RWPE2 (cell line): ENCODE data around the gene BDKRB2.

ENCODE experiments used
- ATAC-seq: fragments of 200-7000 bp; cut with Tn5 transposase; 3 replicates; pipeline ENCODE4 v1.9.1; 2021; ENCODE audit warnings: low read depth
- DNase-seq: peaks from one replicate; pipeline ENCODE4 v3.0.0-alpha.2; 2020; ENCODE audit warnings: low spot score
- H3K27ac ChIP-seq: fragments of 450-650 bp; 2 replicates; pipeline ENCODE4 v1.5.1; 2017; ENCODE audit warnings: mild to moderate bottlenecking; ENCODE audit not compliant: poor library complexity, severe bottlenecking
- H3K27me3 ChIP-seq: fragments of 250-450 bp; sonication (Bioruptor Pico); 2 replicates; pipeline ENCODE4 v1.5.1; 2021; ENCODE audit warnings: mild to moderate bottlenecking, moderate library complexity; ENCODE audit not compliant: insufficient read depth, poor library complexity, severe bottlenecking
- H3K36me3 ChIP-seq: fragments of 250-450 bp; sonication (Bioruptor Pico); 2 replicates; pipeline ENCODE4 v1.5.1; 2020; ENCODE audit warnings: low read depth, mild to moderate bottlenecking, moderate library complexity
- H3K4me1 ChIP-seq: fragments of 250-450 bp; sonication (Bioruptor Pico); 2 replicates; pipeline ENCODE4 v1.5.1; 2021; ENCODE audit warnings: mild to moderate bottlenecking, moderate library complexity; ENCODE audit not compliant: insufficient read depth, poor library complexity, severe bottlenecking
- H3K4me3 ChIP-seq: fragments of 250-450 bp; sonication (Bioruptor Pico); 2 replicates; pipeline ENCODE4 v1.5.1; 2021; ENCODE audit warnings: mild to moderate bottlenecking, moderate library complexity; ENCODE audit not compliant: severe bottlenecking
- H3K9me3 ChIP-seq: fragments of 250-450 bp; sonication (Bioruptor Pico); 2 replicates; pipeline ENCODE4 v1.5.1; 2021; ENCODE audit warnings: mild to moderate bottlenecking, moderate library complexity; ENCODE audit not compliant: severe bottlenecking
- TF ChIP-seq, protein P1 (sequence below): fragments of 450-650 bp; IDR thresholded peaks from one replicate; pipeline ENCODE4 v1.5.1; 2017; ENCODE audit warnings: mild to moderate bottlenecking, moderate library complexity; ENCODE audit not compliant: poor library complexity, severe bottlenecking

BDKRB2 gene

DNA sequence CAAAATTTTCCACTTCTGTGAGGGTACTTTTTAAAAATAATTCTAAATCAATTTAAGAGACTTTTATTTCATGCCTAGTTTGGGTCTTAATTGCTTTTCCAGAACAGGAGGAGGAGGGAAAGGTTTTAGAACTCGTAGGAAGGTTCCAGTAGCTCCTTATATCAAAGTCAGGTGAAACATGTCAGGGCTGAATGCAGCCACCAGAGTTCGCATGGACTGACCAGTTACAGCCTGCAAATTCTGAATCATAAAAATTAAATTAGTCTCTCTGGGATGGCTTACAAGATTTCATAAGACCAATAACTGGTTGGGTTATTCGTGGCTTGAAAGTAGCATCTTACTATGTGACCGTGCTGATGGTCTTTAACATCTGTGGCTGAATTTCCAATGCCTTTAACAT, 51.8 kb downstream of the BDKRB2 start:
- H3K4me3 ChIP-seq: no peak overlapping the region
- TF ChIP-seq, protein P1, sequence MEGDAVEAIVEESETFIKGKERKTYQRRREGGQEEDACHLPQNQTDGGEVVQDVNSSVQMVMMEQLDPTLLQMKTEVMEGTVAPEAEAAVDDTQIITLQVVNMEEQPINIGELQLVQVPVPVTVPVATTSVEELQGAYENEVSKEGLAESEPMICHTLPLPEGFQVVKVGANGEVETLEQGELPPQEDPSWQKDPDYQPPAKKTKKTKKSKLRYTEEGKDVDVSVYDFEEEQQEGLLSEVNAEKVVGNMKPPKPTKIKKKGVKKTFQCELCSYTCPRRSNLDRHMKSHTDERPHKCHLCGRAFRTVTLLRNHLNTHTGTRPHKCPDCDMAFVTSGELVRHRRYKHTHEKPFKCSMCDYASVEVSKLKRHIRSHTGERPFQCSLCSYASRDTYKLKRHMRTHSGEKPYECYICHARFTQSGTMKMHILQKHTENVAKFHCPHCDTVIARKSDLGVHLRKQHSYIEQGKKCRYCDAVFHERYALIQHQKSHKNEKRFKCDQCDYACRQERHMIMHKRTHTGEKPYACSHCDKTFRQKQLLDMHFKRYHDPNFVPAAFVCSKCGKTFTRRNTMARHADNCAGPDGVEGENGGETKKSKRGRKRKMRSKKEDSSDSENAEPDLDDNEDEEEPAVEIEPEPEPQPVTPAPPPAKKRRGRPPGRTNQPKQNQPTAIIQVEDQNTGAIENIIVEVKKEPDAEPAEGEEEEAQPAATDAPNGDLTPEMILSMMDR: peak; percentile 56
- H3K4me1 ChIP-seq: peaks cover 34% of the 10 kb centered on the region
- peak; percentile 60 for ATAC-seq
- no peaks in the 10 kb centered on the region for H3K36me3 ChIP-seq
- H3K27me3 ChIP-seq: no peaks in the 10 kb centered on the region
- H3K9me3 ChIP-seq: no peaks in the 10 kb centered on the region
- peak overlapping the region; percentile 64 for H3K27ac ChIP-seq
- no peak for DNase-seq

DNA sequence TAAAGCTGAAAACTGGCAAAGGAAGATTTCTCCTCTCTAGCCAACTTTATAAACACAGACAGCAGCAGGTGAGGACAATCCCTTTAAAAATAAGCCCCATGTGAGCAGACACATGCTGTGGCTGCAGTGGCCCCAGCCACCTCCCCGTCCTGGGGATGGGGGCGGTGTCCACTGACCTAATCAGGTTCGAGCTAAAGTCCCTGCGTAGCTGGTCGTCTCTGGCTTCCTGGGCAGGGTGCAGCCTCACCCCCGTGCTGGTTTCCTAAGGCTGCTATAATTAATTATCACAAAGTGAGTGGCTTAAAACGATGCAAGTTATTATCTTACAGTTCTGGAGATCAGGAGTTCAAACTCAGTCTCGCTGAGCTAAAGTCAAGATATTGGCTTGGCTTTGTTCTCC, 52.4 kb downstream of the BDKRB2 start:
- Histone ChIP-seq H3K36me3 (no peaks in the 10 kb centered on the region), H3K27me3 (no peaks in the 10 kb centered on the region), H3K27ac (no peak overlapping the region), H3K4me1 (peaks cover 34% of the 10 kb centered on the region), H3K9me3 (no peaks in the 10 kb centered on the region), H3K4me3 (no peak overlapping the region)
- TF ChIP-seq, protein P1: no peak
- ATAC-seq: no peak
- no peak for DNase-seq

DNA sequence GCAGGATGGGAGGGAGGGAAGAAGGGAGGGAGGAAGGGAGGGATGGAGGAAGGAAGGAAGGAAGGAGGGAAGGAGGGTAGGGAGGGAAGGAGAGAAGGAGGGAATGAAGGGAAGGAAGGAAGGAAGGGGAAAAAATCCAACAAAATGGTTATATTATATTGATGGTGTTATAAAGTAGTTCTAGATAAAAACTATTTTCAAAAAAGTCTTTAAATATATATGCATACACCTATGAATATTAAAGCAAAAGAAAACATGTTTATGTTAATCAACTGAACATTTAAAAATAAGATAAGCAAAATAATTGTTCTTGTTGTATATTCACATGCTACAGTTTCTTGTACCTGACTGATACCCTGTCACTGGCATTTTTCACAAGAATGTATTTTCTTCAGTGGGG, 53.3 kb downstream of the BDKRB2 start:
- H3K4me1 ChIP-seq: peaks cover 31% of the 10 kb centered on the region
- TF ChIP-seq, protein P1: no peak
- no peaks in the 10 kb centered on the region for H3K27me3 ChIP-seq
- no peaks in the 10 kb centered on the region for H3K9me3 ChIP-seq
- DNase-seq: no peak
- no peaks in the 10 kb centered on the region for H3K36me3 ChIP-seq
- no peak for ATAC-seq
- H3K27ac ChIP-seq: no peak overlapping the region
- no peak overlapping the region for H3K4me3 ChIP-seq

DNA sequence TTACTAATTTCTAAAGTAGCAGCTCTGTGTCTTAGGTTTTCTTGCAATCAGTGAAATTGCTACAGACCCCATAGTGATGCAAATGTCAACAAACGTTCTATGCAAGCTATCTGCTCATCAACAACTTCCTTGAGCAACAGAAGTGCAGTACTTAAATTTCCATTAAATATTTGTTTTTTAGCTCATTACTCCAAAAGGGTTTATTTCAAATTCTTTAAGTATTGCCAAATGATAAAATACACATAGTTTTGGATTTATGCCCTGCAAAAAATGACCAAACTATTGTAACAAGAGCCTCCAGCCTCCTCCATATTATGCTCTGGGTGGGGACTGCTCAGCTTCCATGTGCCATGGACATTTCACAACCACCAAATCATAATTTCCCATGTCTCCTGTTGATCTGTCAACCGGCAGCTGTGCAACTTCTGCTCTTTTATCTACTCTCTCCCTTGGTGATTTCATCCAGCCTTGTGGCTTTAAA, 55.7 kb downstream of the BDKRB2 start:
- Histone ChIP-seq H3K27me3 (no peaks in the 10 kb centered on the region), H3K4me3 (no peak overlapping the region), H3K4me1 (peaks cover 15% of the 10 kb centered on the region), H3K9me3 (no peaks in the 10 kb centered on the region), H3K36me3 (no peaks in the 10 kb centered on the region), H3K27ac (no peak overlapping the region)
- TF ChIP-seq, protein P1: no peak
- DNase-seq (peak; percentile 10), ATAC-seq (peak; percentile 44; the same call in 2 of the 3 replicates)

DNA sequence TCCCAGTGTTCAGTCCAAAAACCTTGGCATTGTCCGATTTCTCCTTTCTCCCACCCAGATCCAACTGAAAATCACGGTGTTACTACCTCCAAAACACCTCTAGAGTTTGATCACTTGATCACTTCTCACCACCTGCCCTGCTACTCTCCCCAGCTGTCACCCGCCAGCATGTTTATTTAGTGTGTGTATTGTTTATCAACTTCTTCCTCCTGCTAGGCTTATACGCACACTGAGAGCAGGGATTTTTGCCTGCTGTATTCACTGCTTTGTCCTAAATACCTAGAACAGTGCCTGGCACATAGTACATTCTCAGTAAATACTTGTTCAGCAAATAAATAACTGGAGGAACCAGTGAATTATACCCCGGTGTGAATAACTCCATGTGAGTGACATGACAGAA, 56.4 kb downstream of the BDKRB2 start:
- TF ChIP-seq, protein P1: no peak
- peak; percentile 16 for DNase-seq
- no peak for ATAC-seq
- no peak overlapping the region for H3K27ac ChIP-seq
- H3K36me3 ChIP-seq: no peaks in the 10 kb centered on the region
- H3K4me1 ChIP-seq: peaks cover 8% of the 10 kb centered on the region
- no peaks in the 10 kb centered on the region for H3K27me3 ChIP-seq
- no peak overlapping the region for H3K4me3 ChIP-seq
- no peaks in the 10 kb centered on the region for H3K9me3 ChIP-seq
